ENCODE results near the gene PPP4R4. TPM values are rescaled to one million over a fixed set of nuclear protein-coding genes. Genes with fewer than 3 reads are reported as not detected.
"Not testable (repeated sequence)": the region's sequence is repeated elsewhere in the genome, so short reads cannot be mapped to it uniquely, and the experiment has no call there.

The PPP4R4 gene
- total RNA-seq, 2 donors from 2014 or later, result 0.27 to 8.9 TPM

DNA sequence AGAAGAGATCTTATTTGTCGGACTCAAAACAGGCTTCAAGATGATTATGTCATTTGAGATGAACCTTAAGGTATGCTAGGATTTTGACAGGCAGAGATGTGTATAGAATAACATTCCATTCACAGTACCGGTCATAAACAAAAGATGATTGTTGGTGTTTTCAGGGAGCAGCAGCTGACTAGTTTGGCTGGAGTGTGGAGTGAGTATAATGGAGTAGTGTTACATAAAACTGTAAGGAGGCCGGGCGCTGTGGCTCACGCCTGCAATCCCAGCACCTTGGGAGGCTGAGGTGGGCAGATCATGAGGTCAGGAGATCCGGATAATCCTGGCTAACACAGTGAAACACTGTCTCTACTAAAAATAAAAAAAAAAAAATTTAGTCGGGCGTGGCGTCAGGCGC, 95.0 kb downstream of the PPP4R4 start:
- Histone ChIP-seq H3K4me3 (no peak overlapping the region), H3K4me1 (ENCODE audit: control insufficient read depth in 1 of 2, low read depth in 2 of 2) (no peaks in the 10 kb centered on the region), H3K36me3 (no peaks in the 10 kb centered on the region), H3K27ac (no peak overlapping the region), H3K27me3 (replicated peaks; ENCODE audit: insufficient read depth) (no peaks in the 10 kb centered on the region), H3K9me3 (no peaks in the 10 kb centered on the region)
- ATAC-seq (ENCODE audit: insufficient number of reproducible peaks, low FRiP score, low read depth) (no peak), DNase-seq (ENCODE audit: low spot score) (no peak)
- TF ChIP-seq, protein P1, sequence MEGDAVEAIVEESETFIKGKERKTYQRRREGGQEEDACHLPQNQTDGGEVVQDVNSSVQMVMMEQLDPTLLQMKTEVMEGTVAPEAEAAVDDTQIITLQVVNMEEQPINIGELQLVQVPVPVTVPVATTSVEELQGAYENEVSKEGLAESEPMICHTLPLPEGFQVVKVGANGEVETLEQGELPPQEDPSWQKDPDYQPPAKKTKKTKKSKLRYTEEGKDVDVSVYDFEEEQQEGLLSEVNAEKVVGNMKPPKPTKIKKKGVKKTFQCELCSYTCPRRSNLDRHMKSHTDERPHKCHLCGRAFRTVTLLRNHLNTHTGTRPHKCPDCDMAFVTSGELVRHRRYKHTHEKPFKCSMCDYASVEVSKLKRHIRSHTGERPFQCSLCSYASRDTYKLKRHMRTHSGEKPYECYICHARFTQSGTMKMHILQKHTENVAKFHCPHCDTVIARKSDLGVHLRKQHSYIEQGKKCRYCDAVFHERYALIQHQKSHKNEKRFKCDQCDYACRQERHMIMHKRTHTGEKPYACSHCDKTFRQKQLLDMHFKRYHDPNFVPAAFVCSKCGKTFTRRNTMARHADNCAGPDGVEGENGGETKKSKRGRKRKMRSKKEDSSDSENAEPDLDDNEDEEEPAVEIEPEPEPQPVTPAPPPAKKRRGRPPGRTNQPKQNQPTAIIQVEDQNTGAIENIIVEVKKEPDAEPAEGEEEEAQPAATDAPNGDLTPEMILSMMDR (IDR thresholded peaks at IDR 0.05), result no peak

DNA sequence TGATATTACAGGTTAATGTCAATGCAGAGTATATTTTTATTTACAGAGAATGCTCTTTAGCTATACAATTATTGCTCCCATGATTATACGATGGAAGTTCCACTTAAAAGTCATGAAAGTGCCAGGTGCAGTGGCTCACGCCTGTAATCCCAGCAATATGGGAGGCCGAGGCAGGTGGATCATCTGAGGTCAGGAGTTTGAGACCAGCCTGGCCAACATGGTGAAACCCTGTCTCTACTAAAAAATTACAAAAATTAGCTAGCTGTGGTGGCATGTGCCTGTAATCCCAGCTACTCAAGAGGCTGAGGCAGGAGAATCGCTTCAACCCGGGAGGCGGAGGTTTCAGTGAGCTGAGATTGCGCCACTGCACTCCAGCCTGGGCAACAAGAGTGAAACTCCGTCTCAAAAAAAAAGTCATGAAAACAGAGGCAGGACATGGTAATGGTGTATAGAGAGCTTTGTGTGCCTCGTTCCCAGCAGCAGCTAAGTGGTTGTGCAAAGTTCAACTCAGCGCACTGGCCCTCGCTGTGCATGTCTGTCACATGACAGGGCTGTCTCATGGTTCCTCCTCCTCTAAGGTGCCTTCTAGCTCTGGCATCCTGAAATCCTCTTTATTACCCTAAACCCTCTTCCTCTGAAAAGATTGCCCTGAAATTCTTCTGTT, 102.9 kb downstream of the PPP4R4 start:
- H3K27me3 ChIP-seq (replicated peaks; ENCODE audit: insufficient read depth); ATAC-seq (ENCODE audit: insufficient number of reproducible peaks, low FRiP score, low read depth); H3K4me3 ChIP-seq; H3K27ac ChIP-seq; DNase-seq (ENCODE audit: low spot score); H3K36me3 ChIP-seq; H3K9me3 ChIP-seq; H3K4me1 ChIP-seq (ENCODE audit: control insufficient read depth in 1 of 2, low read depth in 2 of 2): not testable (repeated sequence)

DNA sequence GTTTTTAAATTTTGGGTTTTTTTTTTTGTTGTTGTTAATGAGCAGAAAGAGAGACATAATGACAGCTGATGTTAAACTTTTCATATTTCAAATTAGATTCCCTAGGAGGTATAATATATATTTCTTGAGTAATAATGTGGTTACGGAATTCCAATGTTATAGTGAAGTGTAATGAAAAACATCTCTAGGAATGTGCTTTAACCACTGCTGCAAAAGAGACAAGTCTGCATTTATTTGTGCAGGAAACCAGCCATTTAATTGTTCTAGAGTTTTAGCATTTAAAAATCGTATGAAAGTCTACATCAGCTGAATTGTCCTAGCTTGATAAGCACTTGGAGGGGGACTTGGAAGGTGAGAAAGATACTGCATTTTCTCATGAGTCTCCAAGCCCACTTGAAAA, 104.6 kb downstream of the PPP4R4 start:
- no peaks in the 10 kb centered on the region for H3K27me3 ChIP-seq (replicated peaks; ENCODE audit: insufficient read depth)
- DNase-seq (ENCODE audit: low spot score), result no peak
- H3K36me3 ChIP-seq, result no peaks in the 10 kb centered on the region
- H3K9me3 ChIP-seq, result no peaks in the 10 kb centered on the region
- H3K4me3 ChIP-seq, result no peak overlapping the region
- ATAC-seq (ENCODE audit: insufficient number of reproducible peaks, low FRiP score, low read depth), result no peak
- H3K4me1 ChIP-seq (ENCODE audit: control insufficient read depth in 1 of 2, low read depth in 2 of 2), result no peaks in the 10 kb centered on the region
- TF ChIP-seq, protein P1 (IDR thresholded peaks at IDR 0.05), result no peak
- no peak overlapping the region for H3K27ac ChIP-seq

- Histone ChIP-seq H3K27ac (no peak overlapping the region), H3K27me3 (replicated peaks; ENCODE audit: insufficient read depth) (no peaks in the 10 kb centered on the region), H3K4me1 (ENCODE audit: control insufficient read depth in 1 of 2, low read depth in 2 of 2) (no peaks in the 10 kb centered on the region), H3K4me3 (no peak overlapping the region), H3K36me3 (no peaks in the 10 kb centered on the region), H3K9me3 (no peaks in the 10 kb centered on the region)
- ATAC-seq (ENCODE audit: insufficient number of reproducible peaks, low FRiP score, low read depth) (no peak), DNase-seq (ENCODE audit: low spot score) (no peak)
- TF ChIP-seq, protein P1 (IDR thresholded peaks at IDR 0.05), result no peak
Observed at GRCh38 chr14:94282991-94283723, 109.0 kb downstream of the PPP4R4 start.

DNA sequence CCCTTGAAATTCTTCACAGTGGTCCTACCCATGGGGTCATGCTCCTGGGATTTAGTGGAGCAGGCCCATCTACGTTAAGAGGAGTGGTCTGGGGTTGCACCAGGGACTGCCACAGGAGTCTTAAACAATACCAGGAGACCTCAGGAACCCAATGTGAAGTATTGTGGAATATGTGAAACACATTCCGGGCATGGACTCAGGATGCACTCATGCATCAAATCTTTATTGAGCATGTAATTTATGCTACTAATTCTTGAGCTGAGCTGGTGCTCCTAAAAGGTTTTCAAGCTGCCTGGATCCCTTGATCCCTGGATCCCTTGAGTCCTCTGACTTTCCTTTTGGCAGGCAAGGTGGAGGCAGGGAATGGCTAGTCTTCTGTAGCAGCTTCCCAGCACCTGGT, 110.1 kb downstream of the PPP4R4 start:
- Histone ChIP-seq H3K27ac (no peak overlapping the region), H3K4me3 (no peak overlapping the region), H3K4me1 (ENCODE audit: control insufficient read depth in 1 of 2, low read depth in 2 of 2) (no peaks in the 10 kb centered on the region), H3K27me3 (replicated peaks; ENCODE audit: insufficient read depth) (no peaks in the 10 kb centered on the region), H3K36me3 (no peaks in the 10 kb centered on the region), H3K9me3 (no peaks in the 10 kb centered on the region)
- DNase-seq (ENCODE audit: low spot score) (no peak), ATAC-seq (ENCODE audit: insufficient number of reproducible peaks, low FRiP score, low read depth) (no peak)
- TF ChIP-seq, protein P1 (IDR thresholded peaks at IDR 0.05), result no peak

Measured in thoracic aorta (tissue), 2 donors.